ENCODE data around the gene CAPZA1. TPM values are rescaled to one million over a fixed set of nuclear protein-coding genes. Genes with fewer than 3 reads are reported as not detected.
A peak's percentile ranks its signal among the peaks of the same experiment; 100 is the strongest.

Gene CAPZA1
- total RNA-seq, 1 experiment from 2014 or later, result 148 TPM

- Histone ChIP-seq H3K36me3 (ENCODE audit: control insufficient read depth in 1 of 2, insufficient read depth in 2 of 2, low read length in 2 of 2) (peaks cover 2 to 23% of the 10 kb centered on the region in 2 experiments; a peak in 1 of 4 replicates), H3K79me2 (ENCODE audit: insufficient read depth, low read length) (peaks cover 39% of the 10 kb centered on the region), H3K9me2 (ENCODE audit: insufficient read depth) (no peaks in the 10 kb centered on the region), H3K9me3 (ENCODE audit: control insufficient read depth in 1 of 2, insufficient read depth in 1 of 2, low read depth in 1 of 2, low read length in 2 of 2) (no peaks in the 10 kb centered on the region), H3K4me1 (ENCODE audit: control insufficient read depth in 1 of 2, insufficient read depth in 2 of 2, low read length in 2 of 2) (peaks cover 54 to 78% of the 10 kb centered on the region in 2 experiments), H4K20me1 (ENCODE audit: insufficient read depth) (no peaks in the 10 kb centered on the region), H3K27me3 (ENCODE audit: insufficient read depth, low read length) (no peaks in the 10 kb centered on the region), H3K27ac (ENCODE audit: low read depth, low read length) (no peak overlapping the region), H2AFZ (ENCODE audit: low read depth, low read length, poor library complexity, severe bottlenecking) (no peak overlapping the region), H3K4me3 (replicated peaks in 1 of 2; ENCODE audit: low read depth in 1 of 2, low read length in 2 of 2) (no peak overlapping the region), H3K9ac (ENCODE audit: low read length) (no peak overlapping the region), H3K4me2 (ENCODE audit: low read length) (0 out of 2 replicates have a peak overlapping the region, but pooled peaks have one; percentile 76)
- ChIA-PET CTCF (no interaction called here), RAD21 (ENCODE audit: low non-redundant PET in 1 of 2, low total read pairs in 2 of 2, uncharacterized antibody in 2 of 2, unreplicated experiment in 2 of 2) (interaction anchor here in 1 of 2 experiments (0.8 kb wide), 1 partner anchor 16 kb away, joined by 3 read pairs; no protein-coding TSS in a partner anchor), POLR2A (interaction anchor here (2.6 kb wide), 1 partner anchor 28 kb away, joined by 9 read pairs; the partner anchor contains the start of gene MOV10)
- ATAC-seq (no peak), DNase-seq (ENCODE audit: low read depth, low spot score) (no peak)
- no TSS peak for BruUV-seq (replicated peaks)
- intact Hi-C loops (cut with micrococcal nuclease), result loop anchor here (10.0 kb wide), 1 partner anchor 178 kb away; no protein-coding TSS in a partner anchor
- no peak for TF ChIP-seq CEBPB (IDR thresholded peaks at IDR 0.05; ENCODE audit: low read depth)
- TF ChIP-seq EZH2 (IDR thresholded peaks at IDR 0.05), result no peak
- no peak for TF ChIP-seq FOSL1 (IDR thresholded peaks at IDR 0.05; ENCODE audit: low read depth)
- TF ChIP-seq EZH2phosphoT487 (IDR thresholded peaks at IDR 0.05; ENCODE audit: borderline replicate concordance), result no peak
- no peak for TF ChIP-seq YY1 (IDR thresholded peaks at IDR 0.05; ENCODE audit: extremely low read depth, insufficient replicate concordance, low read depth, low read length)
- no peak for TF ChIP-seq RAD21 (IDR thresholded peaks at IDR 0.05; ENCODE audit: low read depth)
- TF ChIP-seq, protein P1, sequence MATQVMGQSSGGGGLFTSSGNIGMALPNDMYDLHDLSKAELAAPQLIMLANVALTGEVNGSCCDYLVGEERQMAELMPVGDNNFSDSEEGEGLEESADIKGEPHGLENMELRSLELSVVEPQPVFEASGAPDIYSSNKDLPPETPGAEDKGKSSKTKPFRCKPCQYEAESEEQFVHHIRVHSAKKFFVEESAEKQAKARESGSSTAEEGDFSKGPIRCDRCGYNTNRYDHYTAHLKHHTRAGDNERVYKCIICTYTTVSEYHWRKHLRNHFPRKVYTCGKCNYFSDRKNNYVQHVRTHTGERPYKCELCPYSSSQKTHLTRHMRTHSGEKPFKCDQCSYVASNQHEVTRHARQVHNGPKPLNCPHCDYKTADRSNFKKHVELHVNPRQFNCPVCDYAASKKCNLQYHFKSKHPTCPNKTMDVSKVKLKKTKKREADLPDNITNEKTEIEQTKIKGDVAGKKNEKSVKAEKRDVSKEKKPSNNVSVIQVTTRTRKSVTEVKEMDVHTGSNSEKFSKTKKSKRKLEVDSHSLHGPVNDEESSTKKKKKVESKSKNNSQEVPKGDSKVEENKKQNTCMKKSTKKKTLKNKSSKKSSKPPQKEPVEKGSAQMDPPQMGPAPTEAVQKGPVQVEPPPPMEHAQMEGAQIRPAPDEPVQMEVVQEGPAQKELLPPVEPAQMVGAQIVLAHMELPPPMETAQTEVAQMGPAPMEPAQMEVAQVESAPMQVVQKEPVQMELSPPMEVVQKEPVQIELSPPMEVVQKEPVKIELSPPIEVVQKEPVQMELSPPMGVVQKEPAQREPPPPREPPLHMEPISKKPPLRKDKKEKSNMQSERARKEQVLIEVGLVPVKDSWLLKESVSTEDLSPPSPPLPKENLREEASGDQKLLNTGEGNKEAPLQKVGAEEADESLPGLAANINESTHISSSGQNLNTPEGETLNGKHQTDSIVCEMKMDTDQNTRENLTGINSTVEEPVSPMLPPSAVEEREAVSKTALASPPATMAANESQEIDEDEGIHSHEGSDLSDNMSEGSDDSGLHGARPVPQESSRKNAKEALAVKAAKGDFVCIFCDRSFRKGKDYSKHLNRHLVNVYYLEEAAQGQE (IDR thresholded peaks at IDR 0.05; ENCODE audit: low read depth), result no peak
- no peak for TF ChIP-seq CBX3 (IDR thresholded peaks at IDR 0.05; ENCODE audit: low read depth)
- no peak for TF ChIP-seq POLR2A (IDR thresholded peaks at IDR 0.05; ENCODE audit: borderline replicate concordance, extremely low read depth, insufficient read depth, insufficient read length)
- TF ChIP-seq, protein P2, sequence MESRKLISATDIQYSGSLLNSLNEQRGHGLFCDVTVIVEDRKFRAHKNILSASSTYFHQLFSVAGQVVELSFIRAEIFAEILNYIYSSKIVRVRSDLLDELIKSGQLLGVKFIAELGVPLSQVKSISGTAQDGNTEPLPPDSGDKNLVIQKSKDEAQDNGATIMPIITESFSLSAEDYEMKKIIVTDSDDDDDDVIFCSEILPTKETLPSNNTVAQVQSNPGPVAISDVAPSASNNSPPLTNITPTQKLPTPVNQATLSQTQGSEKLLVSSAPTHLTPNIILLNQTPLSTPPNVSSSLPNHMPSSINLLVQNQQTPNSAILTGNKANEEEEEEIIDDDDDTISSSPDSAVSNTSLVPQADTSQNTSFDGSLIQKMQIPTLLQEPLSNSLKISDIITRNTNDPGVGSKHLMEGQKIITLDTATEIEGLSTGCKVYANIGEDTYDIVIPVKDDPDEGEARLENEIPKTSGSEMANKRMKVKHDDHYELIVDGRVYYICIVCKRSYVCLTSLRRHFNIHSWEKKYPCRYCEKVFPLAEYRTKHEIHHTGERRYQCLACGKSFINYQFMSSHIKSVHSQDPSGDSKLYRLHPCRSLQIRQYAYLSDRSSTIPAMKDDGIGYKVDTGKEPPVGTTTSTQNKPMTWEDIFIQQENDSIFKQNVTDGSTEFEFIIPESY (IDR thresholded peaks at IDR 0.05; ENCODE audit: extremely low read depth, insufficient replicate concordance, low read length), result no peak
- TF ChIP-seq, protein P3, sequence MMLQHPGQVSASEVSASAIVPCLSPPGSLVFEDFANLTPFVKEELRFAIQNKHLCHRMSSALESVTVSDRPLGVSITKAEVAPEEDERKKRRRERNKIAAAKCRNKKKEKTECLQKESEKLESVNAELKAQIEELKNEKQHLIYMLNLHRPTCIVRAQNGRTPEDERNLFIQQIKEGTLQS (IDR thresholded peaks at IDR 0.05), result no peak
- TF ChIP-seq SIN3A (IDR thresholded peaks at IDR 0.05; ENCODE audit: low read depth), result no peak
- TF ChIP-seq ZNF274 (IDR thresholded peaks at IDR 0.05; ENCODE audit: low read depth, low read length), result no peak
- no peak for TF ChIP-seq CTCF (IDR thresholded peaks at IDR 0.05 in 2 of 3, conservative IDR thresholded peaks at IDR 0.05 in 1 of 3; ENCODE audit: borderline replicate concordance in 1 of 3, insufficient read depth in 1 of 3, low read depth in 2 of 3, low read length in 2 of 3)
- TF ChIP-seq TCF7L2 (IDR thresholded peaks at IDR 0.05; ENCODE audit: borderline replicate concordance, extremely low read depth, insufficient read depth, insufficient read length), result no peak
- TF ChIP-seq SRF (IDR thresholded peaks at IDR 0.05; ENCODE audit: low read depth), result no peak
- no peak for TF ChIP-seq EGR1 (IDR thresholded peaks at IDR 0.05; ENCODE audit: low read depth)
- no peak for TF ChIP-seq JUND (IDR thresholded peaks at IDR 0.05)
- no peak for TF ChIP-seq ZFX (IDR thresholded peaks at IDR 0.05)
Measured at GRCh38 chr1:112702420-112703261, 83.0 kb downstream of the CAPZA1 start.
